Psoas muscle (tissue), 8 donors: ENCODE results near the gene POLN. TPM values are rescaled to one million over a fixed set of nuclear protein-coding genes. Genes with fewer than 3 reads are reported as not detected.

Source experiments
- ATAC-seq, 4 donors: fragments of 200-7000 bp; cut with Tn5 transposase; one replicate each; pipeline ENCODE4 v1.9.1; 2020; ENCODE audit warnings: moderate library complexity in 3 of 4, mild to moderate bottlenecking in 2 of 4
- DNase-seq, 2 donors: peaks; one replicate each; pipeline ENCODE4 v3.0.0-alpha.2; 2020
- H3K27ac ChIP-seq: fragments of 200-600 bp; one replicate; pipeline ENCODE4 v1.8.0; 2022
- H3K27me3 ChIP-seq, 3 donors: fragments of 200-600 bp in 1 of 3; one replicate each; pipeline versions ENCODE4 v1.6.1 to v1.8.0; 2013 to 2022; ENCODE audit warnings: low read length in 2 of 3, mild to moderate bottlenecking in 2 of 3, moderate library complexity in 1 of 3; ENCODE audit not compliant: insufficient read depth in 3 of 3
- H3K36me3 ChIP-seq, 2 donors: fragments of 200-600 bp in 1 of 2; one replicate each; pipeline versions ENCODE4 v1.6.1 to v1.8.0; 2013 to 2022; ENCODE audit warnings: low read depth in 1 of 2, mild to moderate bottlenecking in 1 of 2, moderate library complexity in 1 of 2; ENCODE audit not compliant: insufficient read depth in 1 of 2
- H3K4me1 ChIP-seq: fragments of 200-600 bp; one replicate; pipeline ENCODE4 v1.8.0; 2022
- H3K4me3 ChIP-seq: fragments of 200-600 bp; one replicate; pipeline ENCODE4 v1.8.0; 2022; ENCODE audit warnings: mild to moderate bottlenecking
- H3K9me3 ChIP-seq: fragments of 200-600 bp; one replicate; pipeline ENCODE4 v1.8.0; 2022
- CTCF ChIP-seq: fragments of 200-600 bp; IDR thresholded peaks from one replicate; pipeline ENCODE4 v1.8.0; 2022; ENCODE audit warnings: antibody characterized with exemption
- WGBS, 3 donors: extraction: QIAGEN DNeasy Blood & Tissue Kit; methylation state at CpG; one replicate each; pipeline versions ENCODE4 v1.1.6 to v1.1.7; 2013; 5-methylcytosine and 5-hydroxymethylcytosine counted together
- intact Hi-C, 2 donors: fragments of 100-400 bp; cut with DNase I; formaldehyde crosslinking; loops; one replicate each; pipeline versions ENCODE4 v1.11.0 to v1.14.2; 2022
- polyA plus RNA-seq, 3 donors: library from polyadenylated mRNA; stranded (reverse); fragments of 200-250 nt; gene quantifications; one replicate each; pipeline ENCODE4 v1.2.3, GENCODE V29; 2013
- total RNA-seq, 4 donors: library from RNA; stranded (reverse); fragmentation: NEBNext Ultra II Directional in 2 of 4; extraction: Animal tissue kit (Norgen Biotek cat#: 25700) in 2 of 4; gene quantifications; one replicate each; pipeline versions ENCODE4 v1.2.1 to v1.2.4, GENCODE V29; 2021 to 2023
- donor health status: healthy with polysubstance abuse.
- donor health status: DM: no; HTN: no; CAD: no; lungs with moderate emphysema.
- donor health status: Bipolar disorder and iron deficiency.
- donor health status: healthy.
- donor health status: DM: yes; HTN: yes; CAD: no.
- donor health status: DM: no; HTN: no; CAD: no.
- donor health status: DM: no; HTN: no; CAD: no.
- donor health status: DM: yes; HTN: yes; CAD: no.

Gene POLN
- total and polyA plus RNA-seq, 7 donors, result 0.44 to 3.0 (median 0.95) TPM

- H3K4me1 ChIP-seq, result no peaks in the 10 kb centered on the region
- no peaks in the 10 kb centered on the region for H3K9me3 ChIP-seq
- no peak overlapping the region for H3K4me3 ChIP-seq
- DNase-seq (no peak), ATAC-seq (no peak)
- no peak overlapping the region for H3K27ac ChIP-seq
- TF ChIP-seq CTCF, result no peak
- intact Hi-C loops, result loop anchor here (10.0 kb wide), 2 partner anchors 186 to 266 kb away; no protein-coding TSS in a partner anchor
- H3K36me3 ChIP-seq, result no peaks in the 10 kb centered on the region
- H3K27me3 ChIP-seq, result no peaks in the 10 kb centered on the region
- 94 to 98% (median 96%) methylated on average over 2 of the region's 2 CpGs for whole genome bisulfite sequencing, 3 donors
These were observed 61.5 kb downstream of the POLN start for GRCh38 chr4:2180410-2180809.

- TF ChIP-seq CTCF, result no peak
- ATAC-seq, result no peak
- intact Hi-C loops, result loop anchor here (10.0 kb wide), 2 partner anchors 185 to 265 kb away; no protein-coding TSS in a partner anchor
These were observed 62.2 kb downstream of the POLN start for GRCh38 chr4:2179717-2180116.

GRCh38 chr4:2178986-2179385, 62.9 kb downstream of the POLN start:
- no peaks in the 10 kb centered on the region for H3K4me1 ChIP-seq
- H3K27me3 ChIP-seq, result no peaks in the 10 kb centered on the region
- H3K27ac ChIP-seq, result no peak overlapping the region
- no peak for TF ChIP-seq CTCF
- H3K36me3 ChIP-seq, result no peaks in the 10 kb centered on the region
- ATAC-seq (no peak), DNase-seq (no peak)
- no peaks in the 10 kb centered on the region for H3K9me3 ChIP-seq
- H3K4me3 ChIP-seq, result no peak overlapping the region
- 93 to 95% (median 94%) methylated on average over 1 of the region's 1 CpG for WGBS, 3 donors
- intact Hi-C loops, result no loop called here

More at GRCh38 chr4:2179717-2180116, 62.2 kb downstream of the POLN start:
- 80 to 86% (median 85%) methylated on average over 7 of the region's 7 CpGs for WGBS, 3 donors
- no peaks in the 10 kb centered on the region for H3K27me3 ChIP-seq
- H3K9me3 ChIP-seq, result no peaks in the 10 kb centered on the region
- no peak overlapping the region for H3K27ac ChIP-seq
- H3K4me3 ChIP-seq, result no peak overlapping the region
- DNase-seq, result no peak
- H3K36me3 ChIP-seq, result no peaks in the 10 kb centered on the region
- no peaks in the 10 kb centered on the region for H3K4me1 ChIP-seq

GRCh38 chr4:2177443-2178093, 64.4 kb downstream of the POLN start:
- H3K27ac ChIP-seq, result no peak overlapping the region

More at GRCh38 chr4:2177443-2178093, 64.4 kb downstream of the POLN start:
- no peaks in the 10 kb centered on the region for H3K9me3 ChIP-seq
- no peak for TF ChIP-seq CTCF
- no peaks in the 10 kb centered on the region for H3K4me1 ChIP-seq
- WGBS, 3 donors, result 86 to 91% (median 90%) methylated on average over 4 of the region's 4 CpGs
- intact Hi-C loops, result no loop called here
- no peaks in the 10 kb centered on the region for H3K27me3 ChIP-seq
- DNase-seq, result no peak
- ATAC-seq, result no peak
- H3K36me3 ChIP-seq, result no peaks in the 10 kb centered on the region
- H3K4me3 ChIP-seq, result no peak overlapping the region
